ENCODE measurements around the gene SLC7A8.

SLC7A8 gene

GRCh38 chr14:23129759-23130316 lies 53.6 kb downstream of the SLC7A8 start:
- no peak for DNase-seq

- no peak for DNase-seq
These were observed 54.3 kb downstream of the SLC7A8 start for GRCh38 chr14:23128969-23129758.

GRCh38 chr14:23127861-23128260 lies 55.6 kb downstream of the SLC7A8 start:
- no peak for DNase-seq

GRCh38 chr14:23126548-23127278 lies 56.7 kb downstream of the SLC7A8 start:
- DNase-seq, result no peak

- no peak for DNase-seq
These were observed 57.4 kb downstream of the SLC7A8 start for GRCh38 chr14:23125933-23126524.

GRCh38 chr14:23125011-23125410 lies 58.4 kb downstream of the SLC7A8 start:
- DNase-seq, result no peak

- DNase-seq, result no peak
These were observed 59.0 kb downstream of the SLC7A8 start for GRCh38 chr14:23124337-23124954.

- DNase-seq, result peak; percentile 30
These were observed 60.0 kb downstream of the SLC7A8 start for GRCh38 chr14:23123419-23123818.

- no peak for DNase-seq
These were observed 61.4 kb downstream of the SLC7A8 start for GRCh38 chr14:23122086-23122485.

GRCh38 chr14:23121361-23121771 lies 62.1 kb downstream of the SLC7A8 start:
- no peak for DNase-seq

- DNase-seq, result peak; percentile 81
These were observed 62.8 kb downstream of the SLC7A8 start for GRCh38 chr14:23120541-23121251.

- DNase-seq, result no peak
These were observed 63.8 kb downstream of the SLC7A8 start for GRCh38 chr14:23119363-23120327.

- no peak for DNase-seq
These were observed 64.7 kb downstream of the SLC7A8 start, which contains the start of gene CEBPE for GRCh38 chr14:23118506-23119362. CEBPE (minus strand) TSS chr14:23119255; CDS start chr14:23119091, 164 bp downstream.

GRCh38 chr14:23117371-23118020 lies 66.0 kb downstream of the SLC7A8 start:
- no peak for DNase-seq

- no peak for DNase-seq
These were observed 67.5 kb downstream of the SLC7A8 start for GRCh38 chr14:23115918-23116317.

- DNase-seq, result peak; percentile 15
These were observed 68.3 kb downstream of the SLC7A8 start for GRCh38 chr14:23115039-23115731.

- no peak for DNase-seq
These were observed 68.8 kb downstream of the SLC7A8 start for GRCh38 chr14:23114669-23115038.

- no peak for DNase-seq
These were observed 69.4 kb downstream of the SLC7A8 start for GRCh38 chr14:23114120-23114458.

Measured in NCI-H146 (cell line).